ENCODE measurements around the gene DNAJB8.

The DNAJB8 gene

GRCh38 chr3:128488991-128489673 lies 22.4 kb upstream of the DNAJB8 start:
- no peaks in the 10 kb centered on the region for H3K9me3 Mint-ChIP-seq
- H3K4me3 Mint-ChIP-seq = peak overlapping the region; percentile 75
- peaks cover 48% of the 10 kb centered on the region for H3K4me1 Mint-ChIP-seq
- no peak overlapping the region for H3K27ac Mint-ChIP-seq
- no peaks in the 10 kb centered on the region for H3K36me3 Mint-ChIP-seq
- ATAC-seq (peak; percentile 2), DNase-seq (ENCODE audit: low spot score in 2 of 2) (peak in 1 of 2 donors; percentile 65)

- peak overlapping the region; percentile 75 for H3K4me3 Mint-ChIP-seq
- no peaks in the 10 kb centered on the region for H3K36me3 Mint-ChIP-seq
- H3K27ac Mint-ChIP-seq = no peak overlapping the region
- peaks cover 52% of the 10 kb centered on the region for H3K4me1 Mint-ChIP-seq
- H3K9me3 Mint-ChIP-seq = no peaks in the 10 kb centered on the region
- DNase-seq (ENCODE audit: low spot score in 2 of 2) (no peak), ATAC-seq (peak; percentile 17)
These were observed 21.9 kb upstream of the DNAJB8 start for GRCh38 chr3:128488636-128488990.

GRCh38 chr3:128487813-128488635 lies 21.3 kb upstream of the DNAJB8 start:
- peak in 1 of 2 donors; percentile 63 for DNase-seq (ENCODE audit: low spot score in 2 of 2)
- no peak overlapping the region for H3K27ac Mint-ChIP-seq
- H3K9me3 Mint-ChIP-seq = no peaks in the 10 kb centered on the region

GRCh38 chr3:128487538-128487812 lies 20.8 kb upstream of the DNAJB8 start:
- ATAC-seq (no peak), DNase-seq (ENCODE audit: low spot score in 2 of 2) (no peak)
- H3K9me3 Mint-ChIP-seq = no peaks in the 10 kb centered on the region
- H3K4me1 Mint-ChIP-seq = peaks cover 59% of the 10 kb centered on the region
- no peaks in the 10 kb centered on the region for H3K36me3 Mint-ChIP-seq
- no peak overlapping the region for H3K27ac Mint-ChIP-seq
- H3K4me3 Mint-ChIP-seq = peak overlapping the region; percentile 75

More at GRCh38 chr3:128487813-128488635, 21.3 kb upstream of the DNAJB8 start:
- H3K36me3 Mint-ChIP-seq = no peaks in the 10 kb centered on the region
- H3K4me3 Mint-ChIP-seq = peak overlapping the region; percentile 75
- ATAC-seq = peak; percentile 37
- peaks cover 53% of the 10 kb centered on the region for H3K4me1 Mint-ChIP-seq

GRCh38 chr3:128486681-128487537 lies 20.2 kb upstream of the DNAJB8 start:
- H3K4me3 Mint-ChIP-seq = peak overlapping the region; percentile 75
- peak; percentile 22 for ATAC-seq
- no peaks in the 10 kb centered on the region for H3K9me3 Mint-ChIP-seq
- H3K27ac Mint-ChIP-seq = no peak overlapping the region
- peaks cover 58% of the 10 kb centered on the region for H3K4me1 Mint-ChIP-seq
- no peaks in the 10 kb centered on the region for H3K36me3 Mint-ChIP-seq
- peak in 1 of 2 donors; percentile 63 for DNase-seq (ENCODE audit: low spot score in 2 of 2)

- Mint-ChIP-seq H3K27ac (no peak overlapping the region), H3K9me3 (no peaks in the 10 kb centered on the region), H3K4me1 (peaks cover 53% of the 10 kb centered on the region), H3K4me3 (peak overlapping the region; percentile 75), H3K36me3 (no peaks in the 10 kb centered on the region)
- DNase-seq (ENCODE audit: low spot score in 2 of 2) (no peak), ATAC-seq (no peak)
These were observed 19.5 kb upstream of the DNAJB8 start for GRCh38 chr3:128486205-128486628.

GRCh38 chr3:128485282-128486204 lies 18.9 kb upstream of the DNAJB8 start:
- peaks cover 53% of the 10 kb centered on the region for H3K4me1 Mint-ChIP-seq
- no peak overlapping the region for H3K27ac Mint-ChIP-seq
- no peak for DNase-seq (ENCODE audit: low spot score in 2 of 2)
- ATAC-seq = no peak
- H3K4me3 Mint-ChIP-seq = peak overlapping the region; percentile 75
- no peaks in the 10 kb centered on the region for H3K36me3 Mint-ChIP-seq
- H3K9me3 Mint-ChIP-seq = no peaks in the 10 kb centered on the region

GRCh38 chr3:128484404-128485281 lies 18.0 kb upstream of the DNAJB8 start:
- no peak for DNase-seq (ENCODE audit: low spot score in 2 of 2)
- no peaks in the 10 kb centered on the region for H3K9me3 Mint-ChIP-seq
- no peak for ATAC-seq
- H3K4me1 Mint-ChIP-seq = peaks cover 46% of the 10 kb centered on the region
- no peaks in the 10 kb centered on the region for H3K36me3 Mint-ChIP-seq
- H3K27ac Mint-ChIP-seq = no peak overlapping the region
- H3K4me3 Mint-ChIP-seq = no peak overlapping the region

GRCh38 chr3:128483657-128484403 lies 17.1 kb upstream of the DNAJB8 start:
- H3K27ac Mint-ChIP-seq = no peak overlapping the region

GRCh38 chr3:128482666-128483656 lies 16.3 kb upstream of the DNAJB8 start:
- DNase-seq (ENCODE audit: low spot score in 2 of 2) = no peak
- ATAC-seq = no peak
- Mint-ChIP-seq H3K36me3 (no peaks in the 10 kb centered on the region), H3K4me1 (peaks cover 35% of the 10 kb centered on the region), H3K9me3 (no peaks in the 10 kb centered on the region), H3K4me3 (peak overlapping the region; percentile 50), H3K27ac (no peak overlapping the region)

More at GRCh38 chr3:128483657-128484403, 17.1 kb upstream of the DNAJB8 start:
- peak overlapping the region; percentile 50 for H3K4me3 Mint-ChIP-seq
- ATAC-seq (no peak), DNase-seq (ENCODE audit: low spot score in 2 of 2) (no peak)
- H3K36me3 Mint-ChIP-seq = no peaks in the 10 kb centered on the region
- no peaks in the 10 kb centered on the region for H3K9me3 Mint-ChIP-seq
- H3K4me1 Mint-ChIP-seq = peaks cover 43% of the 10 kb centered on the region

GRCh38 chr3:128482175-128482574 lies 15.5 kb upstream of the DNAJB8 start:
- Mint-ChIP-seq H3K9me3 (no peaks in the 10 kb centered on the region), H3K36me3 (no peaks in the 10 kb centered on the region), H3K27ac (no peak overlapping the region), H3K4me1 (peaks cover 30% of the 10 kb centered on the region), H3K4me3 (no peak overlapping the region)
- ATAC-seq (no peak), DNase-seq (ENCODE audit: low spot score in 2 of 2) (no peak)

- DNase-seq (ENCODE audit: low spot score in 2 of 2) (no peak), ATAC-seq (no peak)
- H3K36me3 Mint-ChIP-seq = no peaks in the 10 kb centered on the region
- no peak overlapping the region for H3K27ac Mint-ChIP-seq
- H3K4me1 Mint-ChIP-seq = peaks cover 23% of the 10 kb centered on the region
- H3K4me3 Mint-ChIP-seq = no peak overlapping the region
- no peaks in the 10 kb centered on the region for H3K9me3 Mint-ChIP-seq
These were observed 14.8 kb upstream of the DNAJB8 start for GRCh38 chr3:128481438-128481942.
